Activated CD4-positive, alpha-beta T cell treated with anti-CD3 and anti-CD28 coated beads for 48 hours (primary cell): ENCODE data around the gene GAS2L3.
"Not testable (repeated sequence)": the region's sequence is repeated elsewhere in the genome, so short reads cannot be mapped to it uniquely, and the experiment has no call there.

Experiments
- DNase-seq: peaks from one replicate; pipeline ENCODE4 v3.0.0-alpha.2; 2020

GAS2L3 gene

GRCh38 chr12:100576331-100577036 lies 3.0 kb downstream of the GAS2L3 start:
- no peak for DNase-seq

GRCh38 chr12:100578923-100579322 lies 5.4 kb downstream of the GAS2L3 start:
- DNase-seq, result no peak

- DNase-seq, result no peak
Measured at GRCh38 chr12:100579844-100580243, 6.4 kb downstream of the GAS2L3 start.

GRCh38 chr12:100584256-100584655 lies 10.8 kb downstream of the GAS2L3 start:
- DNase-seq, result no peak

GRCh38 chr12:100591979-100592378 lies 18.5 kb downstream of the GAS2L3 start:
- DNase-seq, result no peak

- no peak for DNase-seq
Measured at GRCh38 chr12:100593490-100593889, 20.0 kb downstream of the GAS2L3 start.

- no peak for DNase-seq
Measured at GRCh38 chr12:100601626-100602025, 28.1 kb downstream of the GAS2L3 start.

GRCh38 chr12:100602997-100603396 lies 29.5 kb downstream of the GAS2L3 start:
- not testable (repeated sequence) for DNase-seq

GRCh38 chr12:100608776-100609175 lies 35.3 kb downstream of the GAS2L3 start:
- DNase-seq, result no peak

GRCh38 chr12:100610666-100611430 lies 37.4 kb downstream of the GAS2L3 start:
- no peak for DNase-seq

GRCh38 chr12:100612606-100613005 lies 39.1 kb downstream of the GAS2L3 start:
- no peak for DNase-seq

- no peak for DNase-seq
Measured at GRCh38 chr12:100624571-100624970, 51.1 kb downstream of the GAS2L3 start.

- no peak for DNase-seq
Measured at GRCh38 chr12:100632445-100632892, 59.0 kb downstream of the GAS2L3 start.

GRCh38 chr12:100633082-100633785 lies 59.8 kb downstream of the GAS2L3 start:
- not testable (repeated sequence) for DNase-seq

GRCh38 chr12:100643246-100643645 lies 69.8 kb downstream of the GAS2L3 start:
- no peak for DNase-seq

- DNase-seq, result no peak
Measured at GRCh38 chr12:100646896-100647295, 73.4 kb downstream of the GAS2L3 start.

GRCh38 chr12:100651108-100651507 lies 77.6 kb downstream of the GAS2L3 start:
- DNase-seq, result no peak

- DNase-seq, result no peak
Measured at GRCh38 chr12:100651694-100652093, 78.2 kb downstream of the GAS2L3 start.

- no peak for DNase-seq
Measured at GRCh38 chr12:100652488-100652887, 79.0 kb downstream of the GAS2L3 start.

- no peak for DNase-seq
Measured at GRCh38 chr12:100656141-100656540, 82.7 kb downstream of the GAS2L3 start.

GRCh38 chr12:100656856-100657255 lies 83.4 kb downstream of the GAS2L3 start:
- DNase-seq, result no peak

GRCh38 chr12:100661300-100661951 lies 87.9 kb downstream of the GAS2L3 start:
- no peak for DNase-seq

- DNase-seq, result no peak
Measured at GRCh38 chr12:100666588-100666987, 93.1 kb downstream of the GAS2L3 start.
